HG02973 (cell line): ENCODE measurements around the gene FKBP2.

Experiments used
- ATAC-seq: cut with Tn5 transposase; IDR thresholded peaks from one replicate; pipeline ENCODE4 v1.9.1; 2021; ENCODE audit warnings: moderate library complexity; ENCODE audit not compliant: unreplicated experiment

Gene FKBP2

DNA sequence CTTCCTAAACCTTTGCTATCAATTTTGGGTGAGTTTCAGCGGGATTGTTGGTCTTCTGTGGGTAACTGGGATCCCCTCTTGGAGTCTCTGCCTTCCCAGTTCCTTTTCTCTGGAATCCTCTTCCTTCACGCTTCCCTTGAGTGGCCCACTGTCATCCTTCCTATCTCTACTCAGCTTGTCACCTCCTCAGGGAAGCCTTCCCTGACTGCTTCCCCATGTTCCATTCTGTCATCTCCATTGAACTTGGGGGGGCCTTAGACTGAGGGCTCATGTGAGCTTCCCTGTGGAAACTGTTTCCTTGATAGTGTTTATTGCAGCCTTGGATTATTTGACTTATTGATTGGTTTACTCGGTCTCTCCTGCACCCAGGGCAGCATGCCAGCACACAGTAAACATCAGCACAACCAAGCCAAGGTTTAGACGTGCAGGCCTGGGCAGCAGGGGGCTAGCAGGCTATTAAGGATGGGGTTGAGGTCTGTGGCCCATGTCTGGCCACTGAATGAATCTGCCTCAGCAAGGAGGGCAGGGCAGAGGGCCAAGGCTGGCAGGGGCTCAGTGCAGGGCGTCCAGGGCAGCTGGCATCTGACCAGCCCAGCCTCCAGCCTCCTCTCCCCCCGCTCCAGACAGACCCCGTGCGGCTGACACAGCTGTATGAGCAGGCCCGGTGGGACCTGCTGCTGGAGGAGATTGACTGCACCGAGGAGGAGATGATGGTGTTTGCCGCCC lies 22.1 kb upstream of the FKBP2 start:
- no peak for ATAC-seq

GRCh38 chr11:64219354-64219684 lies 21.6 kb upstream of the FKBP2 start:
- no peak for ATAC-seq

DNA sequence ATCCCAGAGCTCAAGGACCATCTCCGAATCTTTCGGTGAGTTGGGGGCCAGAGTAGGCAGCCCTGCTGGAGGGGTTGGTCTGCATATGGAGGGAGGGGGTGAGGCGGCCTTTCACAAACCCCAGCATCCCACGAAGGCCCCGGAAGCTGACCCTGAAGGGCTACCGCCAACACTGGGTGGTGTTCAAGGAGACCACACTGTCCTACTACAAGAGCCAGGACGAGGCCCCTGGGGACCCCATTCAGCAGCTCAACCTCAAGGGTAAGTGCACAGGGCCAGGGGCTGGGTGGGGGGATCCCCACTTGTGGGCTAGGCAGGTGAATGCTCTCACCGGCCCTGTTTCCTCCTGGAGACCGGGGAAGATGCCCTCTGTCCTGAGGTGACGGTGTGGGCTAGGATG lies 21.1 kb upstream of the FKBP2 start:
- no peak for ATAC-seq

DNA sequence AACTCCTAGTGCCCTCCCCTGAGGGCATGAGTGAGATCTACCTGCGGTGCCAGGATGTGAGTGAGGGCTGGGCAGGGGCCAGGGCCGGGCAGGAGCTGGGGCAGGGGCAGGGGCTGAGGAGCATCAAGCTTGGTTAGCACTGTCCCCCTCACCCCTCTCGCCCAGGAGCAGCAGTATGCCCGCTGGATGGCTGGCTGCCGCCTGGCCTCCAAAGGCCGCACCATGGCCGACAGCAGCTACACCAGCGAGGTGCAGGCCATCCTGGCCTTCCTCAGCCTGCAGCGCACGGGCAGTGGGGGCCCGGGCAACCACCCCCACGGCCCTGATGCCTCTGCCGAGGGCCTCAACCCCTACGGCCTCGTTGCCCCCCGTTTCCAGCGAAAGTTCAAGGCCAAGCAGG lies 20.6 kb upstream of the FKBP2 start:
- ATAC-seq: no peak

GRCh38 chr11:64220798-64221197 lies 20.1 kb upstream of the FKBP2 start:
- ATAC-seq: no peak

DNA sequence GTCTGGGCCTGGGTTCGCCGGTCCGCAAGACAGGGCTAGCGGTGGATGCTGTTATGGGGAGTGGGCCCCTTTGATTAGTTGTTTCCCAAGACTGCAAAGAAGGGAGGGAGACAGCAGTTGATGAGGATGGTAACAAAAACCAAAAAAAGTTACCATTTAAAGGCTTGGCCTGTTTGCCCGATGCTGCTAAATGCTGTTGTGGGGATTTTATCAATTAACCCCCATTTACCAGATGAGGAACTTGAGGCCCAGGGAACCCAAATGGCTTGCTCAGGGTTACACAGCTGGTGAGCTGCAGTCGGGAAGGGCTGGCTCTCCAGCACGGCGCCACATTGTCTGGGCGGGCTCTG lies 18.3 kb upstream of the FKBP2 start:
- no peak for ATAC-seq

DNA sequence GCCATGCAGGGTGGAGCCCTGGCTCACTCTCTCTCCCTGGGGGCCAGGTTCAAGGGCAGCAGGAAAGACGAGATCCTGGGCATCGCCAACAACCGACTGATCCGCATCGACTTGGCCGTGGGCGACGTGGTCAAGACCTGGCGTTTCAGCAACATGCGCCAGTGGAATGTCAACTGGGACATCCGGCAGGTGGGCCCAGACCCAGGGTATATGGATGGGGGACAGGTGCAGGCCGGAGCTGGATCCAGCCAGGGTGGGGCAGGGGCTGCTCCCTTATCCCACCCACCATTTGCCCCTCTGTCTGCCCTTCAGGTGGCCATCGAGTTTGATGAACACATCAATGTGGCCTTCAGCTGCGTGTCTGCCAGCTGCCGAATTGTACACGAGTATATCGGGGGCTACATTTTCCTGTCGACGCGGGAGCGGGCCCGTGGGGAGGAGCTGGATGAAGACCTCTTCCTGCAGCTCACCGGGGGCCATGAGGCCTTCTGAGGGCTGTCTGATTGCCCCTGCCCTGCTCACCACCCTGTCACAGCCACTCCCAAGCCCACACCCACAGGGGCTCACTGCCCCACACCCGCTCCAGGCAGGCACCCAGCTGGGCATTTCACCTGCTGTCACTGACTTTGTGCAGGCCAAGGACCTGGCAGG lies 17.8 kb upstream of the FKBP2 start:
- ATAC-seq: no peak

DNA sequence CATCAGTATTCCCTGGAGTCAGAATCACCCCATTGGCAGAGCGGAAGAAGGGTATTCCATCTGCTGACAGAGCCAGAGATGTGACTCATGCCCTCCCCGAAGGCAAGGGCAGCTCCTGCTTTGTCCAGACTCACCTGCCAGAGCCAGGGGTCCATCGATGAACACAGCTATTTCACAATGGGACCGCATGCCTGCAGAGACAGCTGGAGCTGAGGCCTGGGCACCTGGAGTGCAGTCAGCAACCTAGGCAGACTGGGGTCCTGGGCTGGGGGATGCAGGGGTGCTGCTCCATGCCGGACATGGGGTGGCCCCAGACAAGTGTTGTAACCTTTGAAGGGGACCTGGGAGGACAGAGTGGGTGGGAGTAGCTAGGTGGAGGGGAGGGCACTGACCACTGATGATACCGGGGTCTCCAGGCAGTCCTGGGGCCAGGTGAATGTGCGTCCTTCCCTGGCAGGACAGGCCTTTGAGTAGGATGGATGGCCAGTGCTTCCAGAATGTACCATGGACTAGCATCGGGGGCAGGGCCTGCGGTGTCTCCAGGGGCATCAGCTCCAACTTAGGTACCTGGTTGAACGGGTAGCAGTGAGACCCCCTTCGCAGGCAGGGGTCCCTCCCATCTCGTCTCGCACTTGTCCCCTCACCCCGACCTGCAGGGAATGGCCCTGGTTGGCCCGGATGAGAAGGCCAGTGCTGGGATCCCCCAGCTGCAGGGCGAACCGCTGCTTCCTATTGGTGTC lies 16.6 kb upstream of the FKBP2 start:
- no peak for ATAC-seq

DNA sequence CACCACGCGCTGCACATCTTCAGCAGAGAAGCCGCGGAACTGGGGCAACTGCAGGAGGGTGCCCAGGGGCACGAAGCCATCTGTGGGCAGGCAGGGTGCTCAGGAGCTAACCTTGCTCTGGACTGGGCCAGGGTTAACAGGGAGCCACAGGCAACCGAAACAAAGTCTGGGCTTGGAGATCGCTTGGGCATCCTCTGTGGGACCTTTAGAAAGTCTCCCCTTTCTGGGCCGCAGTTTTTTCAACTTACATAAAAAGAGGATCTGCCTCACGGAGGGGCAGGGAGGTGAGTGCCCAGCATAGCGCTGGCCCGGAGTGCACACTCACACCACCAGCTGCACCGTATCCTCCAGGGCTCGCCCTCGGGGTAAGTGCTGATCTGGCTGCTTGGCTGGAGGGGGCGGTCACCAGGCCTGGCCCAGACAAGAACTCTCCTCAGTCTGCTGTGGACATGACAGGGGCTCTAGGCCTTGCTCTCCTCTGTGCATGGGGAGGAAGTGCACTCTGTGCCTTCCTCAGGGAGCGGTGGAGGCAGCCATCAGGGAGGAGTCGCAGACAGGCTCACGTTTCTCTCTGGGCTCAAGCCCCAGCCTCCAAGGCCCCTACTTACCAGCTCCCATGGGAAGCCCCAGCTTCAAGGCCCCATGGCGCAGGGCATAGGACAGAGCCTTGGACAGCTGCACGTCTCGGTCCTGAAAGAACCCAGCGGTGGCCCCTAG lies 15.8 kb upstream of the FKBP2 start:
- ATAC-seq: no peak

DNA sequence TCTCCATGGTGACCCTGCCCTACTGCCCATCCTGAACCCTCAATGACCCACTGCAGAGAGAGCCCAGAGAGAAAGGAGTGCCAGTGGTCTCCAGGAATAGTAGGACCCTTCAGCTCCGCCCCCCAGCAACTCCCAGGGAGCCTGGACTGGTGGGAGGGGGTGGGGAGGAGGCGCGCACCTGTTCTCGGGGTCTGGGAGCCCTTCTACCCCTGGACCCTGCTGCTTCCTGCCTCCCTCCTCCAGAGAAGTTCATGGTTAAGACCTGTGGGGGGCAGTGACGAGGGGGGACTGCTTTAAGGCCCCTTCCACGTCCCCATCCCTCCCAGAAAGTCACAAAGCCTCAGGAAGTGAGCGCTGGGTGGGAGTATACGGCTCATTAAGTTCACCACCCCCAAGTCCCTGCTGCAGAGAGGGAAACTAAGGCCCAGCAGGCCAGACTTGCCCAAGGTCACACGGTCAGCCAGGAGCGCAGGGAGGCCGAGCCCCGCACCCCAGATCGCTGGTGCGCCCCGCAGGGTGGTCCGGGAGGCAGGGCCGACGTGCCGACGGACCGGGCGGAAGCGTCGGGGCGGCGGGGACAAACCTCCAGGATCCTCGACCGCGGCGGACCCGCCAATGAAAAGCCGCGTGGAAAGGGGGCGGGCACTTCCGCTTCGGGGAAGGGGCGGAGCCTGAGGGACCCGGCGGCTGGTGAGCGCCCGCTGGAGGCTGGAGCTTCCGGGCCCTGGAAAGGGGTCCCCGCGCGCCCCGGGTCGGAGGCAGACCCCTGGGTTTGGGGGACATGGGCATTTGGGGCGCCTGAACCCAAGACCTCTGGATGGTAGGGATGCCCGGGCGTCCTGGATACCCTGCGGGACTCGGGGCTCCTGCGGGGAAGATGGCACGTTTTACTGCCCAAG lies 15.0 kb upstream of the FKBP2 start, which contains the start of the genes NUDT22 and TRPT1:
NUDT22 (plus strand) TSS at position 667 of the 899 bp plus-strand sequence. CDS start 379 bp downstream, outside the sequence.
TRPT1 (minus strand) TSS at position 579 of the 899 bp plus-strand sequence; CDS start at position 253, 326 bp downstream.
- peak; percentile 33 for ATAC-seq

GRCh38 chr11:64226507-64227051 lies 14.3 kb upstream of the FKBP2 start:
- ATAC-seq: no peak

DNA sequence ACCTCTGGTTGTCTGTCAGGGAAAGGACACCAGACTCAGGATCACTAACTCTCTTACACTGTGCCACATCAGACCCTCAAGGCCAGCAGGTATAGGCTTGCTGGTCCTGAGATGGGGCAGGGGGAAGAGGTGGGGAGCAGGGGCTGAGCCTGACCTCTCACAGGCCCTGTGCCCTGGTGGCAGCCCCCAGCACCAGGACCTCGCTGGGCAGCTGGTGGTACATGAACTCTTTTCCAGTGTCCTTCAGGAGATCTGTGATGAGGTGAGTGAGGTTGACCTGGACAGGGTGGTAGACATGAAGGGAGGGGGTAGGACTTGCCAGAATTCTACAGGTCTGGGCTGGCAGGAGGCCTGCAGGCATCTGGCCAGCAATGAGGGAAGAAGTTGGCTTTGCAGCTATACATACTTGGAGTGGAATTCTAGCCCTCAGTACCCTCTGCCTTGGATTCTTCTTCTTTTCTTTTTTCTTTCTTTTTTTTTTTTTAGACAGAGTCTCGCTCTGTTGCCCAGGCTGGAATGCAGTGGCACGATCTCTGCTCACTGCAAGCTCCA lies 13.4 kb upstream of the FKBP2 start:
- no peak for ATAC-seq

- ATAC-seq: no peak
These were observed 11.7 kb upstream of the FKBP2 start for GRCh38 chr11:64229090-64229743.

DNA sequence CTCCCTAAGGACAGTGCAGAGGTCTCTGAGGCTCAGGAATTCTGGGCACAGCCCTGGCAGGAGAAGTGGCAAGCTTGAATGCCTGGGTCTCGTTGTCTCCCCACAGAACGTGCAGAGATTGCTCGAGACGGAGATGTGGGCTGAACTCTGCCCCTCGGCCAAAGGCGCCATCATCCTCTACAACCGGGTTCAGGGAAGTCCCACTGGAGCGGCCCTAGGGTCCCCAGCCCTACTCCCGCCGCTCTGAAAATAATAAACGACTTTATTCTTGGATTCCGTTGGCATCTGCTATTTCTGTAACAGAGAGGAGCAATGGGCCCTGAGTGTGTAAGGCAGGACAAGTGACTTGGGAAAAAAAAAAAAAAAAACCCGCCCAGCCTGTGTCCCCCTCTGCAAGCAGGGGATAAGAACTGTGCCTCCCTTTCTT lies 11.1 kb upstream of the FKBP2 start:
- no peak for ATAC-seq

- ATAC-seq: peak; percentile 35
These were observed 10.5 kb upstream of the FKBP2 start, which contains the start of gene DNAJC4 for GRCh38 chr11:64230171-64230984. DNAJC4 (plus strand) TSS chr11:64230548; CDS start chr11:64230855, 307 bp downstream.

GRCh38 chr11:64230985-64231365 lies 9.9 kb upstream of the FKBP2 start:
- no peak for ATAC-seq

GRCh38 chr11:64231546-64231945 lies 9.3 kb upstream of the FKBP2 start:
- no peak for ATAC-seq
